Measurements from ENCODE around the gene GP1BA.

DNA sequence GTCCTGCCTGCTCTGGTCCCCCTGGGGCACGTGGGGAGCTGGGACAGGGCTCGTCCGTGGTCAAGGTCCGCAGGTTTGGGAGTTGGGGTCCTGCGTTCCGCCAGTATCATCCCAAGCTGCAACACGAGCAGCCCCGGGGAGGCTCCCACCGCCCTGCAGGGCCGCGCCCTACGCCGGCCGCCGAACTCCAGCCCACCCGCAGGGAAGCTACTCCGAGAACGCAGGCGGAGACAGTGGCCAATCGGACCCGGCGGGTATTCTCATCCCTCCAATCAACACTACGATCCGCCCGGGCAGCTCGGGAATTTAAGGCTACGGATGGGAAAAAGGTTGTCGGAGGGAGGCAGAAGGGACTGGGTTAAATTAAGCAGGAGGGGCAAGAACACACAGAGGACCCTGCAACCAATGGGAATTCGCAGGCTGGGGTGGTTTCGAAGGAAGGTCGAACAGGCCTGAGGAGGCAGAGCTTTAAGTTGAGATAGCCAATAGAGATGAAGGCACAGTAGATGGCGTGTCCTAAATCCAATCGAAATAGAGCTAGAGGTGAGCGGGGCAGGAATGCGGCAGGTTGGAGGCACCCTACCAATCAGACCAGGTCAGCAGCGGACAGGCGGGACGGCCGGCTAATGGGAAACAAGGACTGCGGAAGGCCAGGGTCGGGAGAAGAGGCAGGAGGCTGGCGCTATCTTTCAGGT, 34.9 kb downstream of the GP1BA start:
- TF ChIP-seq, protein P1, sequence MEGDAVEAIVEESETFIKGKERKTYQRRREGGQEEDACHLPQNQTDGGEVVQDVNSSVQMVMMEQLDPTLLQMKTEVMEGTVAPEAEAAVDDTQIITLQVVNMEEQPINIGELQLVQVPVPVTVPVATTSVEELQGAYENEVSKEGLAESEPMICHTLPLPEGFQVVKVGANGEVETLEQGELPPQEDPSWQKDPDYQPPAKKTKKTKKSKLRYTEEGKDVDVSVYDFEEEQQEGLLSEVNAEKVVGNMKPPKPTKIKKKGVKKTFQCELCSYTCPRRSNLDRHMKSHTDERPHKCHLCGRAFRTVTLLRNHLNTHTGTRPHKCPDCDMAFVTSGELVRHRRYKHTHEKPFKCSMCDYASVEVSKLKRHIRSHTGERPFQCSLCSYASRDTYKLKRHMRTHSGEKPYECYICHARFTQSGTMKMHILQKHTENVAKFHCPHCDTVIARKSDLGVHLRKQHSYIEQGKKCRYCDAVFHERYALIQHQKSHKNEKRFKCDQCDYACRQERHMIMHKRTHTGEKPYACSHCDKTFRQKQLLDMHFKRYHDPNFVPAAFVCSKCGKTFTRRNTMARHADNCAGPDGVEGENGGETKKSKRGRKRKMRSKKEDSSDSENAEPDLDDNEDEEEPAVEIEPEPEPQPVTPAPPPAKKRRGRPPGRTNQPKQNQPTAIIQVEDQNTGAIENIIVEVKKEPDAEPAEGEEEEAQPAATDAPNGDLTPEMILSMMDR (IDR thresholded peaks at IDR 0.05) = no peak
- TF ChIP-seq EP300 (IDR thresholded peaks at IDR 0.05) = no peak
- TF ChIP-seq POLR2AphosphoS5 (IDR thresholded peaks at IDR 0.05) = peak in 1 of 3 donors; percentile 45
- TF ChIP-seq POLR2A (IDR thresholded peaks at IDR 0.05) = no peak

All from stomach (tissue), 4 donors.